Measurements from ENCODE around the gene GAS2. TPM values are rescaled to one million over a fixed set of nuclear protein-coding genes. Genes with fewer than 3 reads are reported as not detected.
A peak's percentile ranks its signal among the peaks of the same experiment; 100 is the strongest.

GAS2 gene
- total and polyA plus RNA-seq, 3 donors from 2014 or later, result 5.5 to 25.2 (median 9.0) TPM

GRCh38 chr11:22829231-22830081 is 163.0 kb downstream of the GAS2 start, which contains the start of gene SVIP:
TSS of gene SVIP (minus strand) at chr11:22829801. CDS start at chr11:22829748, 53 bp downstream.
- H3K9me3 ChIP-seq, result no peaks in the 10 kb centered on the region
- 0 to 1% methylated on average over 15 to 73 of the region's 79 CpGs for WGBS, 2 donors
- H3K4me1 ChIP-seq, result no peaks in the 10 kb centered on the region
- peak within 1 kb of the TSS; percentile 85 to 87 for H3K27ac ChIP-seq
- H3K4me3 ChIP-seq, result peak within 1 kb of the TSS; percentile 66 to 98
- intact Hi-C loops (cut with DNase I; ENCODE audit: low total_unique reads), result no loop called here
- no peaks in the 10 kb centered on the region for H3K27me3 ChIP-seq
- peak; percentile 97 for DNase-seq
- no peaks in the 10 kb centered on the region for H3K36me3 ChIP-seq (ENCODE audit: low read depth, missing control alignments)
- TF ChIP-seq POLR2A (IDR thresholded peaks at IDR 0.05), result no peak
- TF ChIP-seq, protein P1, sequence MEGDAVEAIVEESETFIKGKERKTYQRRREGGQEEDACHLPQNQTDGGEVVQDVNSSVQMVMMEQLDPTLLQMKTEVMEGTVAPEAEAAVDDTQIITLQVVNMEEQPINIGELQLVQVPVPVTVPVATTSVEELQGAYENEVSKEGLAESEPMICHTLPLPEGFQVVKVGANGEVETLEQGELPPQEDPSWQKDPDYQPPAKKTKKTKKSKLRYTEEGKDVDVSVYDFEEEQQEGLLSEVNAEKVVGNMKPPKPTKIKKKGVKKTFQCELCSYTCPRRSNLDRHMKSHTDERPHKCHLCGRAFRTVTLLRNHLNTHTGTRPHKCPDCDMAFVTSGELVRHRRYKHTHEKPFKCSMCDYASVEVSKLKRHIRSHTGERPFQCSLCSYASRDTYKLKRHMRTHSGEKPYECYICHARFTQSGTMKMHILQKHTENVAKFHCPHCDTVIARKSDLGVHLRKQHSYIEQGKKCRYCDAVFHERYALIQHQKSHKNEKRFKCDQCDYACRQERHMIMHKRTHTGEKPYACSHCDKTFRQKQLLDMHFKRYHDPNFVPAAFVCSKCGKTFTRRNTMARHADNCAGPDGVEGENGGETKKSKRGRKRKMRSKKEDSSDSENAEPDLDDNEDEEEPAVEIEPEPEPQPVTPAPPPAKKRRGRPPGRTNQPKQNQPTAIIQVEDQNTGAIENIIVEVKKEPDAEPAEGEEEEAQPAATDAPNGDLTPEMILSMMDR (IDR thresholded peaks at IDR 0.05), result peak in 2 of 3 experiments; percentile 50 to 53

DNA sequence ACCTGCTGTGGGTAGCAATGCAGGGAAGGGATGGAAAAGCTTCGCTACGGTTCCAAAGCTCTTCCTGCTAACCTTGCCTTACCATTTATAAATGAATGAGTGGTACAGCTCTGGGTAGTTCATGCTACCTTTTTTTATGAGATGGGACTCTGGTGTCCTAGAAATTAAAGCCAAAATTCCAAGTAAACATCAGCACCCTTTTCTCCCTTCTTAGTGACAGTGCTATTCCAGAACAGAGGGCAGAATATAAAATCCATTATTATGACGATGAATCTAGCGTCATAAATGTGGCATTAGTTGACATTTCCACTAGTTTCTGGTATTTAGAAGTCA is 163.6 kb downstream of the GAS2 start:
- H3K4me3 ChIP-seq, result peak overlapping the region; percentile 66 to 98
- no peaks in the 10 kb centered on the region for H3K9me3 ChIP-seq
- DNase-seq, result no peak
- TF ChIP-seq, protein P1 (IDR thresholded peaks at IDR 0.05), result no peak
- TF ChIP-seq POLR2A (IDR thresholded peaks at IDR 0.05), result no peak
- no peaks in the 10 kb centered on the region for H3K4me1 ChIP-seq
- WGBS, 2 donors, result 7 to 9% methylated on average over 4 of the region's 4 CpGs
- H3K27ac ChIP-seq, result no peak overlapping the region
- intact Hi-C loops (cut with DNase I; ENCODE audit: low total_unique reads), result no loop called here
- no peaks in the 10 kb centered on the region for H3K27me3 ChIP-seq
- H3K36me3 ChIP-seq (ENCODE audit: low read depth, missing control alignments), result no peaks in the 10 kb centered on the region

DNA sequence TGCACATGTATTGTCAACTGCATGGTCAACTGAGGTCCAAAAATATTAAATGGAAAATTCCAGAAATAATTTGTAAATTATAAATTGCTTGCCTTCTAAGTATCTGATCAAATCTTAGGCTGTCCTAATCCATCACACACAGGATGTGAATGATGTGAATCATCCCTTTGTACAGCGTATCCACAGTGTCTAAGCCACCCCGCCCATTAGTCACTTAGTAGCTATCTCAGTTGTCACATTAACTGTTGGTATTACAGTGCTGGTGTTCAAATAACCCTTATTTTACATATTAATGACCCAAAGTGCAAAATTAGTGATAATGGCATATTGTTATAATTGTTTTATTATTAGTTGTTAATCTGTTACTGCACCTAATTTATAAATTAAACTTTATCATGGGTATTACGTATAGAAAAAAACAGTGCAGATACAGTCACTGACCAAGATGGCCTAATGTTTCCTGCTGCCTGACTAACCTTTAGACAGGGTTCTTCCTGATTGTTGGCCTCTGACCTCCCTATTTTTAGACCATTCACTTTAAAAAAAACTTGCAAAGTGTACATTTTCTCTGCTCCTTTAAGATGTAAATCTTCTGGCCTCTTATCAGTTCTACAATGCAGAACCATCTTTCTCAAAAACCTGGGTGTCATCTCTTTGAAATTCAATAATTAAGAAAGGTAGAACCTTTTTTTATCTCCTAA is 166.1 kb downstream of the GAS2 start:
- TF ChIP-seq, protein P1 (IDR thresholded peaks at IDR 0.05), result no peak
- no peak for TF ChIP-seq POLR2A (IDR thresholded peaks at IDR 0.05)
- 72 to 73% methylated on average over 3 of the region's 3 CpGs for WGBS, 2 donors
- Histone ChIP-seq H3K27me3 (no peaks in the 10 kb centered on the region), H3K4me3 (no peak overlapping the region), H3K27ac (no peak overlapping the region), H3K4me1 (no peaks in the 10 kb centered on the region), H3K9me3 (no peaks in the 10 kb centered on the region), H3K36me3 (ENCODE audit: low read depth, missing control alignments) (no peaks in the 10 kb centered on the region)
- intact Hi-C loops (cut with DNase I; ENCODE audit: low total_unique reads), result no loop called here
- no peak for DNase-seq

- H3K27ac ChIP-seq, result no peak overlapping the region
- no peak for DNase-seq
- no peaks in the 10 kb centered on the region for H3K36me3 ChIP-seq (ENCODE audit: low read depth, missing control alignments)
- TF ChIP-seq, protein P1 (IDR thresholded peaks at IDR 0.05), result no peak
- no peak for TF ChIP-seq POLR2A (IDR thresholded peaks at IDR 0.05)
- WGBS, 2 donors, result 92 to 97% methylated on average over 1 of the region's 1 CpG
- no peaks in the 10 kb centered on the region for H3K4me1 ChIP-seq
- no peaks in the 10 kb centered on the region for H3K27me3 ChIP-seq
- H3K9me3 ChIP-seq, result no peaks in the 10 kb centered on the region
- intact Hi-C loops (cut with DNase I; ENCODE audit: low total_unique reads), result no loop called here
- no peak overlapping the region for H3K4me3 ChIP-seq
Observed at GRCh38 chr11:22846726-22847125, 180.3 kb downstream of the GAS2 start.

Data from testis (tissue), 3 donors.